SK-N-SH treated with all-trans-retinoic acid at 6 μM for 48 hours (cell line): ENCODE data around the gene CORO2A.

Experiments
- ATAC-seq: fragments of 200-7000 bp; cut with Tn5 transposase; 3 replicates; pipeline ENCODE4 v1.9.1; 2020; ENCODE audit warnings: mild to moderate bottlenecking, moderate library complexity
- ARNTL ChIP-seq: fragments of 450-650 bp; formaldehyde crosslinking; IDR thresholded peaks from 2 replicates; pipeline ENCODE4 v1.5.0; 2020; ENCODE audit warnings: low read depth, mild to moderate bottlenecking, moderate library complexity, borderline replicate concordance
- BACH2 ChIP-seq: fragments of 250-450 bp; sonication (Bioruptor Pico); IDR thresholded peaks from 2 replicates; pipeline ENCODE4 v1.9.0; 2021; ENCODE audit warnings: mild to moderate bottlenecking, borderline replicate concordance
- CSDC2 ChIP-seq: fragments of 250-450 bp; sonication (Bioruptor Pico); IDR thresholded peaks from 2 replicates; pipeline ENCODE4 v1.5.0; 2020; ENCODE audit warnings: mild to moderate bottlenecking, moderate library complexity
- ESRRG ChIP-seq: fragments of 250-450 bp; sonication (Bioruptor Pico); IDR thresholded peaks from 2 replicates; pipeline ENCODE4 v1.6.1; 2021; ENCODE audit warnings: mild to moderate bottlenecking
- GLIS3 ChIP-seq: fragments of 250-450 bp; sonication (Bioruptor Pico); IDR thresholded peaks from 2 replicates; pipeline ENCODE4 v1.5.0; 2020; ENCODE audit warnings: mild to moderate bottlenecking, moderate library complexity
- ISL1 ChIP-seq: fragments of 250-450 bp; sonication (Bioruptor Pico); IDR thresholded peaks from 2 replicates; pipeline ENCODE4 v2.1.2; 2022; ENCODE audit warnings: mild to moderate bottlenecking, moderate library complexity
- OSR1 ChIP-seq: fragments of 250-450 bp; sonication (Bioruptor Pico); IDR thresholded peaks from 2 replicates; pipeline ENCODE4 v1.8.0; 2022; ENCODE audit warnings: moderate library complexity, mild to moderate bottlenecking, inconsistent platforms
- PPARA ChIP-seq: fragments of 250-450 bp; sonication (Bioruptor Pico); IDR thresholded peaks from 2 replicates; pipeline ENCODE4 v1.5.0; 2020; ENCODE audit warnings: mild to moderate bottlenecking, borderline replicate concordance
- RARB ChIP-seq: fragments of 250-450 bp; sonication (Bioruptor Pico); IDR thresholded peaks from 2 replicates; pipeline ENCODE4 v1.8.0; 2021; ENCODE audit warnings: mild to moderate bottlenecking, moderate library complexity
- SNAI2 ChIP-seq: fragments of 250-450 bp; sonication (Bioruptor Pico); IDR thresholded peaks from 2 replicates; pipeline ENCODE4 v1.5.0; 2020; ENCODE audit warnings: mild to moderate bottlenecking, moderate library complexity
- TCF4 ChIP-seq: fragments of 250-450 bp; sonication (Bioruptor Pico); IDR thresholded peaks from 2 replicates; pipeline ENCODE4 v1.8.0; 2021; ENCODE audit warnings: mild to moderate bottlenecking, moderate library complexity, borderline replicate concordance
- TOX ChIP-seq: fragments of 250-450 bp; sonication (Bioruptor Pico); IDR thresholded peaks from 2 replicates; pipeline ENCODE4 v1.8.0; 2021; ENCODE audit warnings: mild to moderate bottlenecking, moderate library complexity, borderline replicate concordance
- ZC3H10 ChIP-seq: fragments of 250-450 bp; sonication (Bioruptor Pico); IDR thresholded peaks from 2 replicates; pipeline ENCODE4 v1.5.1; 2021; ENCODE audit warnings: mild to moderate bottlenecking, moderate library complexity
- ZFP3 ChIP-seq: fragments of 250-450 bp; sonication (Bioruptor Pico); IDR thresholded peaks from 2 replicates; pipeline ENCODE4 v1.5.0; 2020; ENCODE audit warnings: mild to moderate bottlenecking, moderate library complexity
- ZFP30 ChIP-seq: fragments of 450-650 bp; formaldehyde crosslinking; IDR thresholded peaks from 2 replicates; pipeline ENCODE4 v1.5.0; 2022; ENCODE audit warnings: mild to moderate bottlenecking, moderate library complexity
- ZNF565 ChIP-seq: fragments of 450-650 bp; formaldehyde crosslinking; conservative IDR thresholded peaks from 2 replicates; pipeline ENCODE4 v1.5.0; 2020; ENCODE audit warnings: low read depth, mild to moderate bottlenecking, moderate library complexity
- ZNF70 ChIP-seq: fragments of 450-650 bp; formaldehyde crosslinking; IDR thresholded peaks from 2 replicates; pipeline ENCODE4 v1.5.0; 2020; ENCODE audit warnings: mild to moderate bottlenecking, moderate library complexity
- ZNF8 ChIP-seq: fragments of 450-650 bp; formaldehyde crosslinking; IDR thresholded peaks from 2 replicates; pipeline ENCODE4 v1.5.0; 2020; ENCODE audit warnings: mild to moderate bottlenecking, moderate library complexity
- TF ChIP-seq, protein P1 (sequence below): fragments of 250-450 bp; sonication (Bioruptor Pico); IDR thresholded peaks from 2 replicates; pipeline ENCODE4 v1.5.0; 2020; ENCODE audit warnings: mild to moderate bottlenecking, moderate library complexity
- TF ChIP-seq, protein P2 (sequence below): fragments of 250-450 bp; sonication (Bioruptor Pico); IDR thresholded peaks from 2 replicates; pipeline ENCODE4 v1.8.0; 2021; ENCODE audit warnings: low read depth, mild to moderate bottlenecking, moderate library complexity, borderline replicate concordance
- TF ChIP-seq, protein P3 (sequence below): fragments of 250-450 bp; sonication (Bioruptor Pico); IDR thresholded peaks from 2 replicates; pipeline ENCODE4 v1.5.1; 2021; ENCODE audit warnings: mild to moderate bottlenecking, moderate library complexity
- TF ChIP-seq, protein P4 (sequence below): fragments of 250-450 bp; sonication (Bioruptor Pico); IDR thresholded peaks from 2 replicates; pipeline ENCODE4 v1.5.1; 2020; ENCODE audit warnings: low read depth, mild to moderate bottlenecking, moderate library complexity
- TF ChIP-seq, protein P5 (sequence below): fragments of 250-450 bp; sonication (Bioruptor Pico); IDR thresholded peaks from 2 replicates; pipeline ENCODE4 v1.8.0; 2020; ENCODE audit warnings: mild to moderate bottlenecking, moderate library complexity, borderline replicate concordance

CORO2A gene

DNA sequence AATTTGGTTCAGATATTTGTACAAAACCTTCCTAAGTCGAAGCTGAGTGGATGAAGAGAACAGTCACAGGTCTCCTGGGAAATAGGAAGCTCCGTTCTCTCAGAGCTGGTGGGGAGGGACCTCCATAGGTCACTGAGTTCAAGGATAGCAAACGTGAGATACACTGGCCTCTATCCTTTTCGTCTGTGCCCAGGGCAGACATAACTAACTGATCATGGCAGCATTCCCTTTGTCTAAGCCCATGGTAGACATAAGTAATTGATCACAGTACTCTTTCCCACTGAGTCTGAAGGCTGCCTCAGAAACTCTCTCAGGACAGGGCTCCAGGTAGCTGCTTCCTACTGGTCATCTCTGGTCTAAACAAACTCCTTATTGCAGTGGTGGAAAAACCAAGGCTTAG, 12.3 kb upstream of the CORO2A start:
- TF ChIP-seq, protein P1, sequence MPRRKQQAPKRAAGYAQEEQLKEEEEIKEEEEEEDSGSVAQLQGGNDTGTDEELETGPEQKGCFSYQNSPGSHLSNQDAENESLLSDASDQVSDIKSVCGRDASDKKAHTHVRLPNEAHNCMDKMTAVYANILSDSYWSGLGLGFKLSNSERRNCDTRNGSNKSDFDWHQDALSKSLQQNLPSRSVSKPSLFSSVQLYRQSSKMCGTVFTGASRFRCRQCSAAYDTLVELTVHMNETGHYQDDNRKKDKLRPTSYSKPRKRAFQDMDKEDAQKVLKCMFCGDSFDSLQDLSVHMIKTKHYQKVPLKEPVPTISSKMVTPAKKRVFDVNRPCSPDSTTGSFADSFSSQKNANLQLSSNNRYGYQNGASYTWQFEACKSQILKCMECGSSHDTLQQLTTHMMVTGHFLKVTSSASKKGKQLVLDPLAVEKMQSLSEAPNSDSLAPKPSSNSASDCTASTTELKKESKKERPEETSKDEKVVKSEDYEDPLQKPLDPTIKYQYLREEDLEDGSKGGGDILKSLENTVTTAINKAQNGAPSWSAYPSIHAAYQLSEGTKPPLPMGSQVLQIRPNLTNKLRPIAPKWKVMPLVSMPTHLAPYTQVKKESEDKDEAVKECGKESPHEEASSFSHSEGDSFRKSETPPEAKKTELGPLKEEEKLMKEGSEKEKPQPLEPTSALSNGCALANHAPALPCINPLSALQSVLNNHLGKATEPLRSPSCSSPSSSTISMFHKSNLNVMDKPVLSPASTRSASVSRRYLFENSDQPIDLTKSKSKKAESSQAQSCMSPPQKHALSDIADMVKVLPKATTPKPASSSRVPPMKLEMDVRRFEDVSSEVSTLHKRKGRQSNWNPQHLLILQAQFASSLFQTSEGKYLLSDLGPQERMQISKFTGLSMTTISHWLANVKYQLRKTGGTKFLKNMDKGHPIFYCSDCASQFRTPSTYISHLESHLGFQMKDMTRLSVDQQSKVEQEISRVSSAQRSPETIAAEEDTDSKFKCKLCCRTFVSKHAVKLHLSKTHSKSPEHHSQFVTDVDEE (CRISPR knock-in tag) = no peak
- TF ChIP-seq BACH2 (no peak), SNAI2 (CRISPR knock-in tag) (no peak), ESRRG (CRISPR knock-in tag) (no peak), OSR1 (CRISPR knock-in tag) (no peak), ISL1 (no peak), ZC3H10 (CRISPR knock-in tag) (no peak), ARNTL (CRISPR knock-in tag) (no peak), ZFP30 (CRISPR knock-in tag) (no peak), RARB (CRISPR knock-in tag) (no peak), CSDC2 (CRISPR knock-in tag) (no peak), ZFP3 (CRISPR knock-in tag) (no peak), TCF4 (CRISPR knock-in tag) (no peak), ZNF8 (CRISPR knock-in tag) (no peak), TOX (CRISPR knock-in tag) (no peak), PPARA (CRISPR knock-in tag) (no peak)
- ATAC-seq = no peak

DNA sequence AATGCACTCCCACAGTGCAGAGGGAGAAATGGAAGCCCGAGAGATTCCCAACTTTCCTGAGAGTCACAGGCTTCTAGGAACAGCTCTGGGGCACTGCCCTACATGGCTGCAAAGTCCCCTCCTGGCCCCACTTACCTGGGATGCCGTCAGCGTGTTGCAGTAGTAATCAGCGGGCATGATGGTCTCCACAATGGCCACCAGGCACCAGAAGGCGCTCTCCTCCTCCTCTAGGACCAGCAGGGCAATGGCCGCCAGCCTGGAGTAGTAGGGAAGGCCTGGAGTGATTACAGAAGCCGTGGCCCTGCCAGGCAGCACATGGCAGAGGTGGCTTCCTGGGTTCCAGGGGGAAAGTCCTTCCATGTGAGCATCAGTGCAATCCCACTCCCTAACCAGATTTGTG, 10.7 kb upstream of the CORO2A start:
- TF ChIP-seq PPARA (CRISPR knock-in tag) (no peak), ARNTL (CRISPR knock-in tag) (no peak)
- no peak for ATAC-seq

DNA sequence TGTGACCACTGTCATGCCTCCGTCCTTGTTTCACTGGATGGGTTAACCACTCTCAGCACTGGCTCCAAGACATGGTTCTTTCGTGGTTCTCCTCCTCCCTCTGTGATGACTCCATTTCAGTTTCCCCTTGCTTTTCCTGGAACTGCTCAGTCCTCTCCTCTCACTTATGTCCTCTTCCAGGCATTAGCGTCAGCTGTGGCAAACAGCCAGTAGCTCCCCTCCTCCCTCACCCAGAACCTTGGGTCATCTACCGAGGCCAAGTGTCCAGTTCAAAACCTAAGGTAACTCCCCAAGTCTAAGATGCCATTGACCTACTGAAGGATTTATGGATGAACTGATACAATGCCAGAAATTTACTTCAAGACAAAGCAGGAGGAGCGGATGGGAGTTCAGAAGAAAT, 9.8 kb upstream of the CORO2A start:
- no peak for ATAC-seq
- TF ChIP-seq ZFP3 (CRISPR knock-in tag) = no peak
- TF ChIP-seq, protein P2, sequence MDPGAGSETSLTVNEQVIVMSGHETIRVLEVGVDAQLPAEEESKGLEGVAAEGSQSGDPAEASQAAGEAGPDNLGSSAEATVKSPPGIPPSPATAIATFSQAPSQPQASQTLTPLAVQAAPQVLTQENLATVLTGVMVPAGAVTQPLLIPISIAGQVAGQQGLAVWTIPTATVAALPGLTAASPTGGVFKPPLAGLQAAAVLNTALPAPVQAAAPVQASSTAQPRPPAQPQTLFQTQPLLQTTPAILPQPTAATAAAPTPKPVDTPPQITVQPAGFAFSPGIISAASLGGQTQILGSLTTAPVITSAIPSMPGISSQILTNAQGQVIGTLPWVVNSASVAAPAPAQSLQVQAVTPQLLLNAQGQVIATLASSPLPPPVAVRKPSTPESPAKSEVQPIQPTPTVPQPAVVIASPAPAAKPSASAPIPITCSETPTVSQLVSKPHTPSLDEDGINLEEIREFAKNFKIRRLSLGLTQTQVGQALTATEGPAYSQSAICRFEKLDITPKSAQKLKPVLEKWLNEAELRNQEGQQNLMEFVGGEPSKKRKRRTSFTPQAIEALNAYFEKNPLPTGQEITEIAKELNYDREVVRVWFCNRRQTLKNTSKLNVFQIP = no peak
- no peak for TF ChIP-seq ZFP30 (CRISPR knock-in tag)

DNA sequence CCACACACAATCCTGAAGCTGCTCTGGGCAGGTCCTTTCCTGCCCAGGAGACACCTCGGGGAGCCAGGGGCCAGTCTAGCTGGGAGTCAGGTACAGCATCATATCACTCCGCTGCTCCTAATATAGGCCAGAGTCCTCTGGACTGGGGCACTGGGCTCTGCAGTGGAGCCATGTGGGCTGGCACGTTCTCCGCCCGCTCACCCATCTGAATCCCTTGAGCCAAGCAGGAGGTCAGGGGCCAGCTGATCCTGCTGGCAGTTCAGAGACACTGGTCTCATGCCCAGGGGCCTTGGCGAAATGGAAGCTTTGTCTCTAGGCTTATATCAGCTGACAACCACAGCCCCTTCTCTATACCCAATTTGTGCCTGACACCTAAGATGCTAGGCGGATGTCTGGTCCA, 9.3 kb upstream of the CORO2A start:
- TF ChIP-seq SNAI2 (CRISPR knock-in tag) = no peak
- TF ChIP-seq ZNF565 (CRISPR knock-in tag) = no peak
- TF ChIP-seq, protein P3, sequence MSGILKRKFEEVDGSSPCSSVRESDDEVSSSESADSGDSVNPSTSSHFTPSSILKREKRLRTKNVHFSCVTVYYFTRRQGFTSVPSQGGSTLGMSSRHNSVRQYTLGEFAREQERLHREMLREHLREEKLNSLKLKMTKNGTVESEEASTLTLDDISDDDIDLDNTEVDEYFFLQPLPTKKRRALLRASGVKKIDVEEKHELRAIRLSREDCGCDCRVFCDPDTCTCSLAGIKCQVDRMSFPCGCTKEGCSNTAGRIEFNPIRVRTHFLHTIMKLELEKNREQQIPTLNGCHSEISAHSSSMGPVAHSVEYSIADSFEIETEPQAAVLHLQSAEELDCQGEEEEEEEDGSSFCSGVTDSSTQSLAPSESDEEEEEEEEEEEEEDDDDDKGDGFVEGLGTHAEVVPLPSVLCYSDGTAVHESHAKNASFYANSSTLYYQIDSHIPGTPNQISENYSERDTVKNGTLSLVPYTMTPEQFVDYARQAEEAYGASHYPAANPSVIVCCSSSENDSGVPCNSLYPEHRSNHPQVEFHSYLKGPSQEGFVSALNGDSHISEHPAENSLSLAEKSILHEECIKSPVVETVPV (CRISPR knock-in tag) = no peak
- TF ChIP-seq PPARA (CRISPR knock-in tag) = no peak
- TF ChIP-seq, protein P4, sequence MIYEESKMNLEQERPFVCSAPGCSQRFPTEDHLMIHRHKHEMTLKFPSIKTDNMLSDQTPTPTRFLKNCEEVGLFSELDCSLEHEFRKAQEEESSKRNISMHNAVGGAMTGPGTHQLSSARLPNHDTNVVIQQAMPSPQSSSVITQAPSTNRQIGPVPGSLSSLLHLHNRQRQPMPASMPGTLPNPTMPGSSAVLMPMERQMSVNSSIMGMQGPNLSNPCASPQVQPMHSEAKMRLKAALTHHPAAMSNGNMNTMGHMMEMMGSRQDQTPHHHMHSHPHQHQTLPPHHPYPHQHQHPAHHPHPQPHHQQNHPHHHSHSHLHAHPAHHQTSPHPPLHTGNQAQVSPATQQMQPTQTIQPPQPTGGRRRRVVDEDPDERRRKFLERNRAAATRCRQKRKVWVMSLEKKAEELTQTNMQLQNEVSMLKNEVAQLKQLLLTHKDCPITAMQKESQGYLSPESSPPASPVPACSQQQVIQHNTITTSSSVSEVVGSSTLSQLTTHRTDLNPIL (CRISPR knock-in tag) = no peak
- TF ChIP-seq, protein P2 = no peak
- TF ChIP-seq ZFP3 (CRISPR knock-in tag) = no peak
- TF ChIP-seq CSDC2 (CRISPR knock-in tag) = no peak
- no peak for TF ChIP-seq GLIS3
- TF ChIP-seq TOX (CRISPR knock-in tag) = no peak
- no peak for TF ChIP-seq ZNF8 (CRISPR knock-in tag)
- TF ChIP-seq, protein P5, sequence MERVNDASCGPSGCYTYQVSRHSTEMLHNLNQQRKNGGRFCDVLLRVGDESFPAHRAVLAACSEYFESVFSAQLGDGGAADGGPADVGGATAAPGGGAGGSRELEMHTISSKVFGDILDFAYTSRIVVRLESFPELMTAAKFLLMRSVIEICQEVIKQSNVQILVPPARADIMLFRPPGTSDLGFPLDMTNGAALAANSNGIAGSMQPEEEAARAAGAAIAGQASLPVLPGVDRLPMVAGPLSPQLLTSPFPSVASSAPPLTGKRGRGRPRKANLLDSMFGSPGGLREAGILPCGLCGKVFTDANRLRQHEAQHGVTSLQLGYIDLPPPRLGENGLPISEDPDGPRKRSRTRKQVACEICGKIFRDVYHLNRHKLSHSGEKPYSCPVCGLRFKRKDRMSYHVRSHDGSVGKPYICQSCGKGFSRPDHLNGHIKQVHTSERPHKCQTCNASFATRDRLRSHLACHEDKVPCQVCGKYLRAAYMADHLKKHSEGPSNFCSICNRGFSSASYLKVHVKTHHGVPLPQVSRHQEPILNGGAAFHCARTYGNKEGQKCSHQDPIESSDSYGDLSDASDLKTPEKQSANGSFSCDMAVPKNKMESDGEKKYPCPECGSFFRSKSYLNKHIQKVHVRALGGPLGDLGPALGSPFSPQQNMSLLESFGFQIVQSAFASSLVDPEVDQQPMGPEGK (CRISPR knock-in tag) = no peak
- TF ChIP-seq ARNTL (CRISPR knock-in tag) = no peak
- no peak for TF ChIP-seq ZFP30 (CRISPR knock-in tag)
- TF ChIP-seq ZNF70 (CRISPR knock-in tag) = no peak
- TF ChIP-seq ZC3H10 (CRISPR knock-in tag) = no peak
- ATAC-seq = no peak
